Thyroid gland (tissue), 4 donors: ENCODE results near the gene CIRBP.

Experiments used
- POLR2A ChIP-seq, 2 donors: fragments of 450-650 bp; IDR thresholded peaks; one replicate each; pipeline ENCODE4 v1.6.1; 2017; ENCODE audit warnings: antibody characterized with exemption in 2 of 2, mild to moderate bottlenecking in 2 of 2, moderate library complexity in 1 of 2
- TF ChIP-seq, protein P1 (sequence below), 6 experiments: fragments of 200-600 bp in 3 of 6; fragments of 450-650 bp in 3 of 6; sonication (generic) in 3 of 6; IDR thresholded peaks; one replicate each; pipeline ENCODE4 v1.5.1; 2016 to 2019; ENCODE audit warnings: antibody characterized with exemption in 6 of 6, mild to moderate bottlenecking in 2 of 6, inconsistent platforms in 1 of 6, moderate library complexity in 1 of 6

DNA sequence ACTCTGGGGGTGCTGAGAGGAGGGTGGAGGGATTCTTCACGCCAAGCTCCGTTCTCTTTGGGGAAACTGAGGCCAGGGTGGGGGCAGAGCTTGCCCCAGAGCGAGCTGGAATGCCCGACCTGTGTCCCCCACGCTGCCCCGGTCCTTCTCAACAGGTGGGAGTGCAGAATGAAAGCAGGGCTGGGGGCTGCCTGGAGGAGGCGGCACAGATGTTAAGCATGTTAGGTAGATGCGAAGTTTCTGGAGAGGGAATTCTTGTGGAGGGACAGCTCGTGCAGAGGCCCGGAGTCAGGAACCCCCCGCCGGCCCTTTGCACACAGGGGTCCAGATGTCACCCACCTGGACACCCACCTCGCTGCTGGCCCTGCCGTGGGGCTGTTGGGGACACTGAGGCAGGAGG, 25.6 kb downstream of the CIRBP start:
- TF ChIP-seq, protein P1, sequence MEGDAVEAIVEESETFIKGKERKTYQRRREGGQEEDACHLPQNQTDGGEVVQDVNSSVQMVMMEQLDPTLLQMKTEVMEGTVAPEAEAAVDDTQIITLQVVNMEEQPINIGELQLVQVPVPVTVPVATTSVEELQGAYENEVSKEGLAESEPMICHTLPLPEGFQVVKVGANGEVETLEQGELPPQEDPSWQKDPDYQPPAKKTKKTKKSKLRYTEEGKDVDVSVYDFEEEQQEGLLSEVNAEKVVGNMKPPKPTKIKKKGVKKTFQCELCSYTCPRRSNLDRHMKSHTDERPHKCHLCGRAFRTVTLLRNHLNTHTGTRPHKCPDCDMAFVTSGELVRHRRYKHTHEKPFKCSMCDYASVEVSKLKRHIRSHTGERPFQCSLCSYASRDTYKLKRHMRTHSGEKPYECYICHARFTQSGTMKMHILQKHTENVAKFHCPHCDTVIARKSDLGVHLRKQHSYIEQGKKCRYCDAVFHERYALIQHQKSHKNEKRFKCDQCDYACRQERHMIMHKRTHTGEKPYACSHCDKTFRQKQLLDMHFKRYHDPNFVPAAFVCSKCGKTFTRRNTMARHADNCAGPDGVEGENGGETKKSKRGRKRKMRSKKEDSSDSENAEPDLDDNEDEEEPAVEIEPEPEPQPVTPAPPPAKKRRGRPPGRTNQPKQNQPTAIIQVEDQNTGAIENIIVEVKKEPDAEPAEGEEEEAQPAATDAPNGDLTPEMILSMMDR (IDR thresholded peaks at IDR 0.05) = no peak
- TF ChIP-seq POLR2A (IDR thresholded peaks at IDR 0.05) = no peak
